B cell (primary cell): Measurements from ENCODE around the gene SRP54. TPM values are rescaled to one million over a fixed set of nuclear protein-coding genes. Genes with fewer than 3 reads are reported as not detected.

Source experiments
- ATAC-seq: fragments of 200-7000 bp; cut with Tn5 transposase; one replicate; pipeline ENCODE4 v1.10.0; 2021; ENCODE audit warnings: low read depth, mild to moderate bottlenecking, moderate number of reproducible peaks, moderate library complexity
- CTCF ChIA-PET: fragments of 350-600 bp; sonication (Branson Sonifier 250); formaldehyde crosslinking; loops from one replicate; lab custom pipeline; 2021; ENCODE audit warnings: antibody characterized with exemption, inconsistent platforms; lab: Charles Lee
- POLR2A ChIA-PET: fragments of 350-600 bp; sonication (Branson Sonifier 250); formaldehyde crosslinking; loops from one replicate; lab custom pipeline; 2021; ENCODE audit warnings: antibody characterized with exemption; lab: Charles Lee
- DNase-seq: peaks from one replicate; pipeline ENCODE4 v3.0.0; 2013
- H2AFZ ChIP-seq: 2 replicates; pipeline ENCODE4 v1.6.1; 2012; ENCODE audit warnings: mild to moderate bottlenecking, low read depth, low read length; ENCODE audit not compliant: insufficient read depth, poor library complexity, severe bottlenecking
- H3K27ac ChIP-seq, 2 donors: 1 replicate in 1 of 2; 2 replicates in 1 of 2; pipeline ENCODE4 v1.5.1; 2012 to 2013; ENCODE audit warnings: low read length in 2 of 2, mild to moderate bottlenecking in 2 of 2, moderate library complexity in 1 of 2
- H3K27me3 ChIP-seq, 4 experiments: fragments of 200-600 bp in 1 of 4; sonication (generic) in 1 of 4; replicated peaks in 1 of 4; 1 replicate in 2 of 4; 2 replicates in 2 of 4; pipeline versions ENCODE4 v1.6.1 to v1.7.0; 2013 to 2016; ENCODE audit warnings: low read length in 3 of 4, mild to moderate bottlenecking in 2 of 4, mixed read lengths in 1 of 4, moderate library complexity in 1 of 4; ENCODE audit not compliant: insufficient read depth in 4 of 4, control insufficient read depth in 3 of 4; ENCODE audit errors: control extremely low read depth in 1 of 4
- H3K36me3 ChIP-seq, 2 experiments: replicated peaks in 1 of 2; 1 replicate in 1 of 2; 2 replicates in 1 of 2; pipeline versions ENCODE4 v1.6.1 to v1.7.1; 2013; ENCODE audit warnings: low read length in 1 of 2; ENCODE audit not compliant: insufficient read depth in 2 of 2, control insufficient read depth in 1 of 2; ENCODE audit errors: control extremely low read depth in 1 of 2, extremely low read depth in 1 of 2
- H3K4me1 ChIP-seq, 2 donors: fragments of 200-600 bp in 1 of 2; sonication (generic) in 1 of 2; 1 replicate in 1 of 2; 2 replicates in 1 of 2; pipeline versions ENCODE4 v1.5.1 to v1.6.1; 2013 to 2017; ENCODE audit warnings: low read length in 2 of 2; ENCODE audit not compliant: control insufficient read depth in 2 of 2, insufficient read depth in 2 of 2
- H3K4me2 ChIP-seq: replicated peaks from 2 replicates; pipeline ENCODE3; 2012; ENCODE audit warnings: mild to moderate bottlenecking, low read depth, low read length; ENCODE audit not compliant: poor library complexity, severe bottlenecking
- H3K4me3 ChIP-seq, 5 experiments: fragments of 200-600 bp in 1 of 5; sonication (generic) in 1 of 5; 1 replicate in 3 of 5; 2 replicates in 2 of 5; pipeline versions ENCODE4 v1.5.1 to v1.7.0; 2011 to 2016; ENCODE audit warnings: low read length in 4 of 5, mild to moderate bottlenecking in 4 of 5, low read depth in 2 of 5, control low read depth in 1 of 5, moderate library complexity in 1 of 5; ENCODE audit not compliant: insufficient read depth in 1 of 5; ENCODE audit errors: control extremely low read depth in 1 of 5, extremely low read depth in 1 of 5
- H3K79me2 ChIP-seq: fragments of 200-600 bp; sonication (generic); one replicate; pipeline ENCODE4 v1.6.0; 2016; ENCODE audit warnings: low read length; ENCODE audit not compliant: control insufficient read depth, insufficient read depth
- H3K9ac ChIP-seq: fragments of 200-600 bp; sonication (generic); 2 replicates; pipeline ENCODE4 v1.6.1; 2017; ENCODE audit warnings: mild to moderate bottlenecking, low read length, moderate library complexity
- H3K9me3 ChIP-seq, 3 donors: one replicate each; pipeline versions ENCODE4 v1.6.1 to v1.7.1; 2013; ENCODE audit warnings: low read length in 2 of 3; ENCODE audit not compliant: control insufficient read depth in 2 of 3, insufficient read depth in 1 of 3; ENCODE audit errors: control extremely low read depth in 1 of 3
- H4K20me1 ChIP-seq: 2 replicates; pipeline ENCODE4 v1.6.0; 2012; ENCODE audit warnings: mild to moderate bottlenecking, low read length; ENCODE audit not compliant: insufficient read depth, control insufficient read depth, poor library complexity, severe bottlenecking
- H3K27ac Mint-ChIP-seq: one replicate; pipeline ENCODE4 v1.8.0; 2021; ENCODE audit warnings: mixed read lengths
- H3K27me3 Mint-ChIP-seq: one replicate; pipeline ENCODE4 v1.8.0; 2021; ENCODE audit warnings: mixed read lengths
- H3K4me1 Mint-ChIP-seq: one replicate; pipeline ENCODE4 v1.8.0; 2021; ENCODE audit warnings: mixed read lengths
- H3K4me3 Mint-ChIP-seq: one replicate; pipeline ENCODE4 v1.8.0; 2021; ENCODE audit warnings: mixed read lengths
- H3K9me3 Mint-ChIP-seq: one replicate; pipeline ENCODE4 v1.8.0; 2022; ENCODE audit warnings: mixed read lengths; ENCODE audit not compliant: insufficient read depth
- EZH2 ChIP-seq: IDR thresholded peaks from 2 replicates; pipeline ENCODE4 v1.6.1; 2012; ENCODE audit warnings: borderline replicate concordance, low read depth, mild to moderate bottlenecking, moderate library complexity, low read length; ENCODE audit not compliant: insufficient read depth, poor library complexity, severe bottlenecking
- WGBS: methylation state at CpG from one replicate; pipeline ENCODE4 v1.1.5; 2013; ENCODE audit warnings: missing lambda C conversion rate; ENCODE audit not compliant: insufficient coverage; 5-methylcytosine and 5-hydroxymethylcytosine counted together
- intact Hi-C: fragments of 100-400 bp; cut with micrococcal nuclease; formaldehyde crosslinking; loops from one replicate; pipeline ENCODE4 v1.10.0; 2022
- polyA plus RNA-seq: library from polyadenylated mRNA; depleted of rRNA; stranded (reverse); fragments of >200 nt; gene quantifications from 2 replicates; pipeline ENCODE4 v1.2.3, GENCODE V29; 2012
- total RNA-seq, 2 donors: library from RNA; stranded (reverse); fragments of 120-200 nt in 1 of 2; gene quantifications; 1 replicate in 1 of 2; 2 replicates in 1 of 2; pipeline versions ENCODE4 v1.2.3 to v1.2.4, GENCODE V29; 2013 to 2022
- TF ChIP-seq, protein P1 (sequence below): fragments of 200-600 bp; IDR thresholded peaks from one replicate; pipeline ENCODE4 v1.8.0; 2022; ENCODE audit warnings: antibody characterized with exemption, mild to moderate bottlenecking

Gene SRP54
- total and polyA plus RNA-seq, 2 donors (not counting 1 experiment from before 2014, with no cell fraction given), result 18.4 to 54.9 TPM

GRCh38 chr14:34989762-34990161 is 7.0 kb downstream of the SRP54 start:
- H3K79me2 ChIP-seq, result peaks cover 92% of the 10 kb centered on the region
- H3K36me3 ChIP-seq, result peaks cover 0 to 2% of the 10 kb centered on the region in 2 experiments
- no peak overlapping the region for H3K4me2 ChIP-seq
- no peak overlapping the region for H3K27ac ChIP-seq
- no peaks in the 10 kb centered on the region for H3K27me3 Mint-ChIP-seq
- H2AFZ ChIP-seq, result no peak overlapping the region
- H3K27me3 ChIP-seq, result no peaks in the 10 kb centered on the region
- H3K27ac Mint-ChIP-seq, result no peak overlapping the region
- H4K20me1 ChIP-seq, result peaks cover 39% of the 10 kb centered on the region
- peaks cover 0 to under 1% of the 10 kb centered on the region in 2 donors for H3K4me1 ChIP-seq
- H3K9me3 Mint-ChIP-seq, result no peaks in the 10 kb centered on the region
- DNase-seq, result no peak
- ChIA-PET POLR2A (no interaction called here), CTCF (interaction anchor here (0.5 kb wide), 1 partner anchor 428 kb away, joined by 3 read pairs; no protein-coding TSS in a partner anchor)
- no peaks in the 10 kb centered on the region for H3K9me3 ChIP-seq
- H3K4me1 Mint-ChIP-seq, result peaks cover 39% of the 10 kb centered on the region
- ATAC-seq, result no peak
- H3K4me3 ChIP-seq, result no peak overlapping the region
- no peak overlapping the region for H3K4me3 Mint-ChIP-seq
- H3K9ac ChIP-seq, result no peak overlapping the region
- intact Hi-C loops, result loop anchor here (10.0 kb wide), 1 partner anchor 695 kb away; no protein-coding TSS in a partner anchor
- no peak for TF ChIP-seq EZH2
- TF ChIP-seq, protein P1, sequence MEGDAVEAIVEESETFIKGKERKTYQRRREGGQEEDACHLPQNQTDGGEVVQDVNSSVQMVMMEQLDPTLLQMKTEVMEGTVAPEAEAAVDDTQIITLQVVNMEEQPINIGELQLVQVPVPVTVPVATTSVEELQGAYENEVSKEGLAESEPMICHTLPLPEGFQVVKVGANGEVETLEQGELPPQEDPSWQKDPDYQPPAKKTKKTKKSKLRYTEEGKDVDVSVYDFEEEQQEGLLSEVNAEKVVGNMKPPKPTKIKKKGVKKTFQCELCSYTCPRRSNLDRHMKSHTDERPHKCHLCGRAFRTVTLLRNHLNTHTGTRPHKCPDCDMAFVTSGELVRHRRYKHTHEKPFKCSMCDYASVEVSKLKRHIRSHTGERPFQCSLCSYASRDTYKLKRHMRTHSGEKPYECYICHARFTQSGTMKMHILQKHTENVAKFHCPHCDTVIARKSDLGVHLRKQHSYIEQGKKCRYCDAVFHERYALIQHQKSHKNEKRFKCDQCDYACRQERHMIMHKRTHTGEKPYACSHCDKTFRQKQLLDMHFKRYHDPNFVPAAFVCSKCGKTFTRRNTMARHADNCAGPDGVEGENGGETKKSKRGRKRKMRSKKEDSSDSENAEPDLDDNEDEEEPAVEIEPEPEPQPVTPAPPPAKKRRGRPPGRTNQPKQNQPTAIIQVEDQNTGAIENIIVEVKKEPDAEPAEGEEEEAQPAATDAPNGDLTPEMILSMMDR, result no peak

GRCh38 chr14:34993426-34993825 is 10.6 kb downstream of the SRP54 start:
- H2AFZ ChIP-seq, result no peak overlapping the region
- no peak overlapping the region for H3K4me2 ChIP-seq
- H3K9ac ChIP-seq, result no peak overlapping the region
- ATAC-seq (no peak), DNase-seq (no peak)
- no peaks in the 10 kb centered on the region for H3K9me3 ChIP-seq
- TF ChIP-seq EZH2, result no peak
- TF ChIP-seq, protein P1, result no peak
- H3K4me1 Mint-ChIP-seq, result peaks cover 24% of the 10 kb centered on the region
- H3K27ac Mint-ChIP-seq, result no peak overlapping the region
- POLR2A ChIA-PET, result no interaction called here
- H3K27me3 Mint-ChIP-seq, result no peaks in the 10 kb centered on the region
- intact Hi-C loops, result loop anchor here (10.0 kb wide), 1 partner anchor 691 kb away; no protein-coding TSS in a partner anchor
- no peak overlapping the region for H3K4me3 Mint-ChIP-seq
- H3K79me2 ChIP-seq, result peaks cover 61% of the 10 kb centered on the region
- no peaks in the 10 kb centered on the region for H3K4me1 ChIP-seq
- no peak overlapping the region for H3K4me3 ChIP-seq
- no peaks in the 10 kb centered on the region for H3K9me3 Mint-ChIP-seq
- peaks cover 40% of the 10 kb centered on the region for H4K20me1 ChIP-seq
- WGBS, result no CpG with 5 or more reads among the region's 3 CpGs
- H3K27me3 ChIP-seq, result no peaks in the 10 kb centered on the region
- peaks cover 6 to 11% of the 10 kb centered on the region in 2 experiments for H3K36me3 ChIP-seq
- CTCF ChIA-PET, result interaction anchor here (0.8 to 1.1 kb wide), 2 partner anchors 8 to 429 kb away, joined by 3 to 4 read pairs; no protein-coding TSS in a partner anchor
- H3K27ac ChIP-seq, result no peak overlapping the region
